Measurements from ENCODE around the gene SLC27A5.
A peak's percentile ranks its signal among the peaks of the same experiment; 100 is the strongest.

SLC27A5 gene

GRCh38 chr19:58475714-58476497 is 35.9 kb downstream of the SLC27A5 start, which contains the start of gene ZNF446 (continued):
- no peak for TF ChIP-seq ZNF18 (tag by site-specific recombination; IDR thresholded peaks at IDR 0.05)
- TF ChIP-seq KLF9 (tag by site-specific recombination; IDR thresholded peaks at IDR 0.05; ENCODE audit: low read depth) = peak; percentile 89
- no peak for TF ChIP-seq ZNF654 (tag by site-specific recombination; IDR thresholded peaks at IDR 0.05; ENCODE audit: low read depth)
- peak; percentile 33; the same call in 1 of the 2 replicates for TF ChIP-seq ZBTB21 (tag by site-specific recombination; IDR thresholded peaks at IDR 0.05)
- TF ChIP-seq ZNF366 (tag by site-specific recombination; conservative IDR thresholded peaks at IDR 0.05) = no peak
- TF ChIP-seq OSR2 (tag by site-specific recombination; IDR thresholded peaks at IDR 0.05) = no peak
- peak; percentile 71; the same call in 1 of the 2 replicates for TF ChIP-seq ZNF837 (tag by site-specific recombination; IDR thresholded peaks at IDR 0.05)
- TF ChIP-seq ZIC2 (tag by site-specific recombination; IDR thresholded peaks at IDR 0.05) = peak; percentile 76
- TF ChIP-seq ZNF221 (tag by site-specific recombination; IDR thresholded peaks at IDR 0.05; ENCODE audit: borderline replicate concordance) = no peak
- peak; percentile 89 for TF ChIP-seq ZBTB17 (tag by site-specific recombination; IDR thresholded peaks at IDR 0.05)
- TF ChIP-seq ZNF660 (tag by site-specific recombination; IDR thresholded peaks at IDR 0.05) = peak; percentile 75
- peak; percentile 49; the same call in 1 of the 2 replicates for TF ChIP-seq ZBTB6 (tag by site-specific recombination; IDR thresholded peaks at IDR 0.05)
- no peak for TF ChIP-seq ZNF311 (tag by site-specific recombination; IDR thresholded peaks at IDR 0.05; ENCODE audit: borderline replicate concordance)
- TF ChIP-seq ZNF157 (tag by site-specific recombination; IDR thresholded peaks at IDR 0.05) = no peak
- no peak for TF ChIP-seq ZNF510 (tag by site-specific recombination; IDR thresholded peaks at IDR 0.05; ENCODE audit: insufficient replicate concordance)
- TF ChIP-seq SP2 (tag by site-specific recombination; IDR thresholded peaks at IDR 0.05) = peak; percentile 80
- peak; percentile 49; the same call in 1 of the 2 replicates for TF ChIP-seq ZNF580 (tag by site-specific recombination; IDR thresholded peaks at IDR 0.05)
- 0 out of 2 replicates have a peak, but pooled peaks have one; percentile 13 for TF ChIP-seq ZNF645 (tag by site-specific recombination; IDR thresholded peaks at IDR 0.05)
- no peak for TF ChIP-seq ZSCAN18 (tag by site-specific recombination; IDR thresholded peaks at IDR 0.05)
- no peak for TF ChIP-seq ZNF48 (tag by site-specific recombination; IDR thresholded peaks at IDR 0.05)
- no peak for TF ChIP-seq ZNF132 (tag by site-specific recombination; IDR thresholded peaks at IDR 0.05; ENCODE audit: borderline replicate concordance)
- TF ChIP-seq ZSCAN16 (tag by site-specific recombination; IDR thresholded peaks at IDR 0.05) = no peak
- peak; percentile 47; the same call in 1 of the 2 replicates for TF ChIP-seq YY2 (tag by site-specific recombination; IDR thresholded peaks at IDR 0.05)
- peak; percentile 45; the same call in 1 of the 2 replicates for TF ChIP-seq ZNF518A (tag by site-specific recombination; conservative IDR thresholded peaks at IDR 0.05; ENCODE audit: low read depth)
- TF ChIP-seq PRDM1 (tag by site-specific recombination; IDR thresholded peaks at IDR 0.05) = no peak
- no peak for TF ChIP-seq ZNF747 (tag by site-specific recombination; IDR thresholded peaks at IDR 0.05)
- no peak for TF ChIP-seq ZNF16 (tag by site-specific recombination; IDR thresholded peaks at IDR 0.05; ENCODE audit: low read depth)
- TF ChIP-seq ZNF292 (tag by site-specific recombination; IDR thresholded peaks at IDR 0.05; ENCODE audit: borderline replicate concordance, low read depth) = no peak
- peak; percentile 95 for TF ChIP-seq GLIS1 (tag by site-specific recombination; IDR thresholded peaks at IDR 0.05)
- TF ChIP-seq RBAK (tag by site-specific recombination; IDR thresholded peaks at IDR 0.05) = no peak
